Measurements from ENCODE around the gene FAM171A2. TPM values are rescaled to one million over a fixed set of nuclear protein-coding genes. Genes with fewer than 3 reads are reported as not detected.

The FAM171A2 gene
- polyA plus RNA-seq, 3 donors, result 42.7 to 54.6 (median 49.1) TPM

- no peak for DNase-seq
Observed at GRCh38 chr17:44324092-44324570, 39.5 kb downstream of the FAM171A2 start.

GRCh38 chr17:44323359-44324091, 40.1 kb downstream of the FAM171A2 start:
- DNase-seq, result no peak

DNA sequence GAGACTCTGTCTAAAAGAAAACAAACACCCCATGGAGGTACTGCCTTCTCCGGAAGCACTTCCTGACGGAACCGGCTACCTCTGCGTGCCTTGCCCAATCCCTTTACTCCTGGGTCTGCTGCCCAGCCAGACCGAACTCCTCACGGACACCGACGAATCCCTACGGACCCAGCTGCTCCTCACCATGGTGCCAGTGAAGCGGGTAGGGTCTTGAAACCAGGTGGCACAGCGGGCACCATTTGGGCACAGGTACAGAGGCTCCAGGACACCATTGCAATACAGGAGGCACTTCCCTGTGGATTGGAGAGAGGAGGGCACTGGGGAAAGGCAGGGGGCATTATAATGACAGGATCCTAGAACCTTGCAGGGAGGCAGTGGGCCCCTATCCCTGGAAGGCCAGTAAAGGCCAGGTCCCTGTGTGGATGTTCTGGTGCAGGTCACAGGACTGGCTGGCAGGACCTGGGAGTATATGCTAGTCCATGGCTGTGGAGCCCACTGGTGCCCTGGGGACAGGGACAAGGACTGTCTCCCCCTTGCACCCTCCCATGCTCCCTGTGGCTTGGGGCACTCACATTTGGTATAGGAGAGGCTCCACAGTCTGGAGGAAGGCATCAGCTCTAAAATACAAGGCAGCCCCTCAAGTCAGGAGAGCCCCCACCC, 41.3 kb downstream of the FAM171A2 start:
- no peak for DNase-seq

DNA sequence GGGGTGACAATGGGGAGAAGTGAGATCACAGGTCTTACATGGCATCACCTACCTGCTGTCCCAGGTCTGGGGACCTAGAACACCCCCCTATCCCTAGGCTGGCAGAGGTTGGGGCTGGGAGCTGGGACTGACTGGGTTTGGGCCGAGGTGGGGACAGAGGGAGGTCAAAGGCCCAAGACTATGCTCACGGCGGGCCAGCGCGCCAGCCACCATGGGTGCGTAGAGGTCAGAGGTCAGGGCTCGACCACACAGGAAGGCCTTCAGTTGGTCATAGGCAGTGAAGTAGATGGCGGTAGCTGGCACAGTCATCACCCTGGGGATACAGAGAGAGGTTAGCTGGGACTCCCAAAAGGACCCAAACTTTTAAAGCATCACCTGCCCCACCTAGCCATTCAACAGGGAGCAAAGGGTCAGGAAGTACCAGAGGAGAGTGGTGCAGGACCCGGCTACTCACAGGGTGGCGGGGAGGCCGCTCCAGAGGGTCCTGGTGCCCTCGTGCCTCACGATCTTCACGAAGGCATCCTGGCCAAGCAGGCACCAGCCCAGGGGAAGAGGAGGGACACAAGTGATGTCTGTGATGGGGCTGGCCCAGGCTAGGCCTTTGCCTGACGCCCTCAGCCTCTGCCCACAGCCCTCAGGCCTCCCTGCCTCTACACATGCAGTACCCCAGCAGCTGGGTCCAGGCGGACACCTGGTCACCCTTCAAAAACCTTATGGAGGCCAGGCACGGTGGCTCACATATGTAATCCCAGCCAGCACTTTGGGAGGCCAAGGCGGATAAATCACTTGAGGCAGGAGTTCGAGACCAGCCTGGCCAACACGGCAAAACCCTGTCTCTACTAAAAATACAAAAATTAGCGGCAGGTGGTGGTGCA, 42.2 kb downstream of the FAM171A2 start:
- DNase-seq, result no peak

- DNase-seq, result no peak
Observed at GRCh38 chr17:44320066-44320465, 43.6 kb downstream of the FAM171A2 start.

GRCh38 chr17:44318077-44318892, 45.4 kb downstream of the FAM171A2 start:
- DNase-seq, result no peak

- no peak for DNase-seq
Observed at GRCh38 chr17:44317545-44317944, 46.1 kb downstream of the FAM171A2 start.

DNA sequence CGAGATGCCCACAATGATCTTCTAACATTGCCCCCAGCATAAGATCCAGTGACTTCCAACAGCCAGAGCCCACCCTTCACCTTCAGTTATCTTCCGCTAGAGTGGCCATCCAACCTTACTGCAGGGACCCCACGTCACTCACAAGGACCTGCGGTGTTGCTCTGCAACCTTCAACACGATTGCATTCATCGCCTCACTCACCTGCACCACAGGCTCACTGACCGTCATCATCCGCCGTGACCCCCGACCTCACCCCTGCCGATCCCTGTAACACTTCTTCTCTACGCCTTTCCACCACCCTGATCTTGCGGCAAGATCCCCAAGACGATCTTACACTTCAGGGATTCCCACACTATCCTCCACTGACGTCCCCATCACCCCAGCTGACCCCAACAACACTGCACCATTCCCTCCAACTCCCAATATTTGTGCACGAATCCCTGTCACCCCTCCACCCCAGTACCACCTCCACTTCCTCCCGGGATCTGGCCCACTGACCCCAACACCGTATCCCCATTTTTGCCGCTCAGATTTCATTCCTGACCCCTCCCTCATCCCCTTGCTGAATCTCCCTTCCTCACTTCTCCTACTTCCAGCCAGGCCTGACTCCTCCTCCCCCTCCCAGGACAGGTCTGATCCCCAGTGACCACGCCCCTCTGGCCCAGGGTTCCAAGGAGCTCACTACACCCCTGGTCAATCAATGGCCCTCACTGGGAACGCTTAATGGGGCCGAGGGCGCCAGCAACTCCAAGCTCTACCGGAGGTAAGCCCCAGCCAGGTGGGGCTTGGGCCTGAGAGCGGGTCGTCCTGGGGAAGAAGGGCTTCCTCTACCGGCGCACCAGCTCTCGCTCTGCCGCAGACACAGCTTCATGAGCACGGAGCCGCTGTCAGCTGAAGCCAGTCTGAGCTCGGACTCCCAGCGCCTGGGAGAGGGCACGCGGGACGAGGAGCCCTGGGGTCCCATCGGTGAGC, 47.6 kb downstream of the FAM171A2 start:
- no peak for DNase-seq

- no peak for DNase-seq
Observed at GRCh38 chr17:44314869-44315661, 48.6 kb downstream of the FAM171A2 start.

- no peak for DNase-seq
Observed at GRCh38 chr17:44314524-44314868, 49.2 kb downstream of the FAM171A2 start.

DNA sequence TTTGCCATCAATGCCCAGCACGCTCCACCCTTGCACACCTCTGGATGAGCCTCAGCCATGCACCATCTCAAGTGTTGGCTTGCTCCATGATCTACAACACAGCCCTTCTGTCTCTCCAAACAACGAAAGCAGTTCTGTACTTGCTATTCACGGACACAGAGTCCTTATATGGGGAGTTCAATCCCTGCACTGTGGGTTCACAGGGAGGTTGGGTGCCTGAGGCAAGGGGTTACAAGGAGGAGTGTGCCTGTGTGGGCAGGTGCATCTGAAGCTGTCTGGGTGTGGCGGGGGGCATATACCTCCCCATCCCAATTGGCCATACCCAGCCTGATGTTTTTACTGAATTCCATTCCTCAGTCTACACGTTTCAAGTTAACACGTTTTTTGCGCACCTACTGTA, 49.6 kb downstream of the FAM171A2 start:
- no peak for DNase-seq

- no peak for DNase-seq
Observed at GRCh38 chr17:44312396-44313104, 51.1 kb downstream of the FAM171A2 start.

DNA sequence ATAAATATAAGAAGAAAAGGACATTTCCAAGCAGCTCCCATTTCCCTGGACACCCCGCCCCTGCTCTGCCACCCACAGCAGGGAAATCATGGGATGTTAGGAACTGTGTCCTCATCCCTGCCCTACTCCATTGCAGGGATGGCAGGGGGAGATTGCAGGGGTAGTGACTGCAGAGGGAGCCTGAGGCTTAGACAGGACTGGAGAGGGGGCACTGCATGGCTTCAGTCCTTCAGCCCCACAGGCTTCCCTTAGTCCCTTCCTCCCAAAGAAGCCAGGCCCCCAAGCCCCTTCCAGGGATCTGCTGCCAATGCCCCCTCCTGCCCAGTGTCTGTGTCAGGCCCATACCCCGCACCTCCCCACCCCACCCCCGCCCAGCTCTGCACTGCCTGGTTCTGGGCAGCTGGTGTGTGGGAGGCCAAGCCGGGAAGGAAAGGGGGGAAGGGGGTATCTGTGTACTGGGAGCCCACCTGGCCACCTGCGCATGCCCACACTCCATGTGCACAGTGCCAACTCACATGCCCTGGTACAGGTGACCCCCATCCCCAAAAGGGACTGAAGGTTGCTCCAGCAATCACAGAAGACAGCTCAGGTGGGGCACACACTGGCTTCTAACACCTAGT, 52.0 kb downstream of the FAM171A2 start:
- DNase-seq, result no peak

GRCh38 chr17:44310609-44311376, 52.9 kb downstream of the FAM171A2 start:
- DNase-seq, result no peak

DNA sequence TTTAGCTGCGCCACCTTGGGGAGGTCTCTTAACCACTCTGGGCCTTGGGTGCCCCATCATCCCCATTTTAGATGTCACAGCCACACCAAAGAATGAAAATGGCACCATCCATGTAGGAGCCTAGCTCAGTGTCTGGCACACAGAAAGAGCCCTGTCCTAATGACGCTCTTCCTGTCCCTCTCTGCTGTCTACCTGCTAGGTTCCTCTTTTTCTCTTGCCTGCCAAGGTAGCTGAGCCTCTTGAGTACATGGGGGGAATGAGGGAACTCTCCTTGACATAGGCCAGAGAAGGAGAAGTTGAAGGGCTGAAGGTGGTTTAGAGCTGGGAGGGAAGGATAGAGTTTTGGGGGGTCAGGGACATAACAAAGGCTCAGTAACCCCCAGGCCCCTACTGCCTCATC, 53.5 kb downstream of the FAM171A2 start:
- DNase-seq, result no peak

GRCh38 chr17:44309472-44309871, 54.2 kb downstream of the FAM171A2 start:
- no peak for DNase-seq

- no peak for DNase-seq
Observed at GRCh38 chr17:44308865-44309264, 54.8 kb downstream of the FAM171A2 start.

All from renal pelvis (tissue), 4 donors.